MCF 10A (cell line): ENCODE data around the gene COL5A2. TPM values are rescaled to one million over a fixed set of nuclear protein-coding genes. Genes with fewer than 3 reads are reported as not detected.

Source experiments
- BruUV-seq: library from RNA; stranded (reverse); fragments of 400-500 nt; replicated peaks from 2 replicates; lab custom pipeline; 2021; lab: Mats Ljungman, UMichigan
- CTCF ChIA-PET: fragments of 300-600 bp; sonication (Branson Sonifier 250); formaldehyde crosslinking; extraction: SDS; loops from one replicate; lab custom pipeline; 2021; ENCODE audit warnings: antibody characterized with exemption, inconsistent platforms; lab: Yijun Ruan, JAX
- POLR2A ChIA-PET: fragments of 300-600, 350-650 bp; sonication (Branson Sonifier 250); formaldehyde crosslinking; extraction: SDS; loops from one replicate; lab custom pipeline; 2020; ENCODE audit warnings: antibody characterized with exemption, inconsistent platforms; lab: Yijun Ruan, JAX
- DNase-seq: peaks from one replicate; pipeline ENCODE4 v3.0.0-alpha.2; 2018; ENCODE audit not compliant: unreplicated experiment
- H3K27ac Mint-ChIP-seq: one replicate; pipeline ENCODE4 v1.8.0; 2022; ENCODE audit warnings: mild to moderate bottlenecking, low read depth, mixed read lengths; ENCODE audit not compliant: unreplicated experiment
- H3K27me3 Mint-ChIP-seq: one replicate; pipeline ENCODE4 v1.8.0; 2022; ENCODE audit warnings: mixed read lengths; ENCODE audit not compliant: insufficient read depth, unreplicated experiment
- H3K36me3 Mint-ChIP-seq: one replicate; pipeline ENCODE4 v1.8.0; 2022; ENCODE audit warnings: mild to moderate bottlenecking, moderate library complexity, mixed read lengths; ENCODE audit not compliant: insufficient read depth, unreplicated experiment
- H3K4me1 Mint-ChIP-seq: one replicate; pipeline ENCODE4 v1.8.0; 2022; ENCODE audit warnings: mixed read lengths; ENCODE audit not compliant: insufficient read depth, unreplicated experiment
- H3K4me3 Mint-ChIP-seq: one replicate; pipeline ENCODE4 v1.8.0; 2022; ENCODE audit warnings: mild to moderate bottlenecking, moderate library complexity, mixed read lengths; ENCODE audit not compliant: unreplicated experiment
- H3K9me3 Mint-ChIP-seq: one replicate; pipeline ENCODE4 v1.8.0; 2022; ENCODE audit warnings: mixed read lengths; ENCODE audit not compliant: unreplicated experiment
- intact Hi-C: fragments of 100-400 bp; cut with micrococcal nuclease; formaldehyde crosslinking; loops from 2 replicates; pipeline ENCODE4 v1.14.1; 2022
- total RNA-seq: library from RNA; stranded (reverse); gene quantifications from 2 replicates; pipeline ENCODE4 v1.2.3, GENCODE V29; 2022
- TF ChIP-seq, protein P1 (sequence below): fragments of 200-600 bp; IDR thresholded peaks from one replicate; pipeline ENCODE4 v1.8.0; 2022; ENCODE audit warnings: antibody characterized with exemption, mild to moderate bottlenecking; ENCODE audit not compliant: unreplicated experiment

The COL5A2 gene
- total RNA-seq, 1 experiment from 2014 or later, result 7.4 TPM

- no peak for DNase-seq
- ChIA-PET CTCF (no interaction called here), POLR2A (no interaction called here)
- no peaks in the 10 kb centered on the region for H3K27me3 Mint-ChIP-seq
- no peaks in the 10 kb centered on the region for H3K9me3 Mint-ChIP-seq
- no peak overlapping the region for H3K4me3 Mint-ChIP-seq
- TF ChIP-seq, protein P1, sequence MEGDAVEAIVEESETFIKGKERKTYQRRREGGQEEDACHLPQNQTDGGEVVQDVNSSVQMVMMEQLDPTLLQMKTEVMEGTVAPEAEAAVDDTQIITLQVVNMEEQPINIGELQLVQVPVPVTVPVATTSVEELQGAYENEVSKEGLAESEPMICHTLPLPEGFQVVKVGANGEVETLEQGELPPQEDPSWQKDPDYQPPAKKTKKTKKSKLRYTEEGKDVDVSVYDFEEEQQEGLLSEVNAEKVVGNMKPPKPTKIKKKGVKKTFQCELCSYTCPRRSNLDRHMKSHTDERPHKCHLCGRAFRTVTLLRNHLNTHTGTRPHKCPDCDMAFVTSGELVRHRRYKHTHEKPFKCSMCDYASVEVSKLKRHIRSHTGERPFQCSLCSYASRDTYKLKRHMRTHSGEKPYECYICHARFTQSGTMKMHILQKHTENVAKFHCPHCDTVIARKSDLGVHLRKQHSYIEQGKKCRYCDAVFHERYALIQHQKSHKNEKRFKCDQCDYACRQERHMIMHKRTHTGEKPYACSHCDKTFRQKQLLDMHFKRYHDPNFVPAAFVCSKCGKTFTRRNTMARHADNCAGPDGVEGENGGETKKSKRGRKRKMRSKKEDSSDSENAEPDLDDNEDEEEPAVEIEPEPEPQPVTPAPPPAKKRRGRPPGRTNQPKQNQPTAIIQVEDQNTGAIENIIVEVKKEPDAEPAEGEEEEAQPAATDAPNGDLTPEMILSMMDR, result no peak
- no TSS peak for BruUV-seq
- intact Hi-C loops, result no loop called here
- no peaks in the 10 kb centered on the region for H3K36me3 Mint-ChIP-seq
- no peak overlapping the region for H3K27ac Mint-ChIP-seq
- peaks cover 5% of the 10 kb centered on the region for H3K4me1 Mint-ChIP-seq
These were observed 163.2 kb downstream of the COL5A2 start for GRCh38 chr2:189016311-189016861.

DNA sequence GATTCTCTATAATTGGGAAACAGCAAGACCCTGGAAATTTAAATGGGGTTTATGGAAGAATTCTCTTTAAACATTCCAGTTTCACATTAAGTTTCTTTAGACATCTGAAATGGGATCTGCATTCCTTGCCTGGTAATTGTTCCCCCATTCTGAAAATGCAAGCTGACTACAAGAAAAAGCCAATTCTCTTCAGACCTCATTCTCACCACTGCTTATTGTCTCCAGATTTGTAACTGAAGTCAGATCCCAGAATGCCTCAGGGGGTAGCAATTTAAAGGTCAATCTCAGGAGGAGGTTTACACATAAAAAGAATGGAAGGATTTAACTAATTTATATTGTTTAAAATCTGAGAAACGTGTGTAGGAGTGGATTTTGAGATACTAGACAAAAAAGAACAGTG, 164.2 kb downstream of the COL5A2 start:
- Mint-ChIP-seq H3K27me3 (no peaks in the 10 kb centered on the region), H3K4me3 (no peak overlapping the region), H3K27ac (no peak overlapping the region), H3K9me3 (no peaks in the 10 kb centered on the region), H3K4me1 (peaks cover 5% of the 10 kb centered on the region), H3K36me3 (no peaks in the 10 kb centered on the region)
- intact Hi-C loops, result no loop called here
- TF ChIP-seq, protein P1, result no peak
- CTCF ChIA-PET, result no interaction called here
- no peak for DNase-seq
- POLR2A ChIA-PET, result no interaction called here
- no TSS peak for BruUV-seq

DNA sequence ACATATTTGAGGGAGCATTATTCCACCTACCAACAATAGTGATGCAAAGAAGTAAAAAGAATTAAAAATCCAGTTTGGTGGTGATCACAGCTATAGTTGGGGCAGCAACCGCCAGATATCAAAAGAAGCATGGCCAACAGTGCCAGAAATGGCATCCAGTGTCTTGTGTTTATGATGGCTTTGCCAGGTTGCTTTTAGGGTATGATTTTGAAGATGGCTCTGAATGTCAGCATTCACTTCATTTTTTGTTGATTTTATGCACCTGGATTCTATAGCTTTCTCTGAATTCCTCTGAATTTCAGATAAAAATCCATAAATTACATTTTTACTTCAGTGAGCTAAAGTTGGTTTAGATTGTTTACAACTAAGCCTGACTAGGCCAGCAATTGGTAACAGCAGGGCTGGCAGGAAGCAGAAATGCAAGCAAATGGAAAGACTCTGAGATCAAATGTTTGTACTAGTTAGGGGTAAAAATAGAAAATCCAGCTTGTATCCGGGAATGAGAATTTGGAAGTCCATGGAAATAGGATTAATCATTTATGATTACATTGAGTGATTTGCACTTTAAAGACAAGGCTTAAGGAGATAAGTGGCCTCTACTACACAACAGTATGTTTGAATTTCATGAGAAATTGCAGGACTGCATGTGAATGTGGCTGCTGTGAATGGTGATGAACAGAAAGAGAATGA, 165.0 kb downstream of the COL5A2 start:
- no peaks in the 10 kb centered on the region for H3K9me3 Mint-ChIP-seq
- CTCF ChIA-PET, result interaction anchor here (1.4 kb wide), 1 partner anchor 30 kb away, joined by 3 read pairs; no protein-coding TSS in a partner anchor
- intact Hi-C loops, result no loop called here
- H3K27ac Mint-ChIP-seq, result no peak overlapping the region
- POLR2A ChIA-PET, result interaction anchor here (0.5 to 0.7 kb wide), 2 partner anchors 398 to 1596 kb away, joined by 3 read pairs; no protein-coding TSS in a partner anchor
- DNase-seq, result no peak
- no TSS peak for BruUV-seq
- H3K36me3 Mint-ChIP-seq, result no peaks in the 10 kb centered on the region
- peaks cover 5% of the 10 kb centered on the region for H3K4me1 Mint-ChIP-seq
- TF ChIP-seq, protein P1, result no peak
- H3K4me3 Mint-ChIP-seq, result no peak overlapping the region
- no peaks in the 10 kb centered on the region for H3K27me3 Mint-ChIP-seq

- H3K9me3 Mint-ChIP-seq, result no peaks in the 10 kb centered on the region
- TF ChIP-seq, protein P1, result no peak
- intact Hi-C loops, result no loop called here
- no peak overlapping the region for H3K4me3 Mint-ChIP-seq
- no TSS peak for BruUV-seq
- CTCF ChIA-PET, result interaction anchor here (1.4 kb wide), 1 partner anchor 30 kb away, joined by 3 read pairs; no protein-coding TSS in a partner anchor
- no peak for DNase-seq
- peaks cover 4% of the 10 kb centered on the region for H3K4me1 Mint-ChIP-seq
- H3K27ac Mint-ChIP-seq, result no peak overlapping the region
- H3K36me3 Mint-ChIP-seq, result no peaks in the 10 kb centered on the region
- POLR2A ChIA-PET, result interaction anchor here (0.7 kb wide), 1 partner anchor 1595 kb away, joined by 3 read pairs; no protein-coding TSS in a partner anchor
- no peaks in the 10 kb centered on the region for H3K27me3 Mint-ChIP-seq
These were observed 165.7 kb downstream of the COL5A2 start for GRCh38 chr2:189013671-189014448.
